NCI-H774 (cell line): ENCODE results near the gene HAUS7.

Source experiments
- DNase-seq: peaks from one replicate; lab custom pipeline; 2025; lab: John Stamatoyannopoulos, UW

Gene HAUS7

GRCh38 chrX:153435845-153436244 is 34.5 kb downstream of the HAUS7 start:
- DNase-seq = no peak

GRCh38 chrX:153434801-153435200 is 35.6 kb downstream of the HAUS7 start:
- DNase-seq = no peak

DNA sequence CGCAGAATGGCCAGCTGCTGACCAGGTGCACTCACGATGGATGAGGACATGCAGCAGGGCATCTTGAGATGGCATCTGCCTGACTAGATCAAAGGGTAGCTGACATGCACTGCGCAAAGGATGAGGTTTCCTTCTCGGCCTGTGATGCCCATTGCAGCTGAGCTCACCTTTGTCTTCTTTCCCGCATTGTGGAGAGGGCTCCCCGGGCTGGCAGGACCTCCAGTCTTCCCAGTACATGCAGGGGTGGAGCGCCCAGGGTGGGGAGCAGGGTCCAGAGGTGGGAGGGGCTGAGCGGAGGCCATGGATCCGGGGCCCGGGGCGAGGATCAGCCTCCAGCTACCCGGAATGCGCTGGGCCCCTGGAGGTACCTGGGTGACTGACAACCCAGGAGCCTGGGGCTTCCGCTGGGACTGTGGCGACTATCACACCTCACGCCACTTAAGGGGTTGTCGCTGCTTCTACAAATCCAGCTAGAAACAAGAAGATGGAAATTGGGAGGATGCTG is 36.5 kb downstream of the HAUS7 start:
- DNase-seq = no peak

DNA sequence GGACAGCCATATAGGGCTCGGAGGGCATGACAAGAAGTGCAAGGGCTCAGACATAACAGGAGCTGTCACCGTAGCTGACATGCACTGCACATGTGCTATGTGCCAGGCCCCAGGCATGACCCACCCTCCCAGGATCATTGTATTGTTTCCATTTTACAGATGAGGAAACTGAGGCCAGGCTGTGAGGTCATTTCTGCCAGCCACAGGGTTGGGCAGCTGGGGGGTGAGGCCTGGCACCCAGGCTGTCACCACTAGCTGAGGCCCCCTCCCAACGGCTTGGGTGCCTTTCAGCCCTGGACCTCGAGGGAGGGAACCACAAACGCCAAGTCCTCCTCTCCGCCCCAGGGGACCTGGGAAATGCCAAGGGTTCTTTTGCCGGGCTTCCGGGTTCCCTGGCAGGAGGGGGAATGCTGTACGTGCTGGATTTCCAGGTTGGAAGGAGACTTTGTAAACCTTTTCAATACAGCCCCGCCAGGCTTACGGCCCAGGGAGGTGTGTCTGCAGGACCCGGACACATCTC is 37.2 kb downstream of the HAUS7 start:
- no peak for DNase-seq

- DNase-seq = no peak
Measured at GRCh38 chrX:153430796-153431195, 39.6 kb downstream of the HAUS7 start.

DNA sequence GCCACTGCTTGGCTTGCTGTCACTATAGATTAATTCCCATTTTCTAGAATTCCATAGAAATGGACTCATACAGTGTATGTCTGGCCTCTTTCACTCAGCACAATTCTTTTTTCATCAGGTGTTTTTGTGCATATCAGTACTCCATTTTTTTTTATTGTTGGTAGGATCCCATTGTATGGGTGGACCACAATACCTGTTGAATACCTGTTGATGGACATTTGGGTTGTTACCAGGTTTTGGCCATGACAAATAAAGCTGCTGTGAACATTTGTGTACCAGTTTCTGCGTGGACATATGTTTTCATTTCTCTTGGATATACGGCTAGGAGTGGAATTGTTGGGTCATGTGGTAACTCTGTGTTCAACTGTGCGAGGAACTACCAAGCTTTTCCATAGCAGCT is 44.2 kb downstream of the HAUS7 start:
- DNase-seq = no peak

GRCh38 chrX:153423652-153424051 is 46.7 kb downstream of the HAUS7 start:
- DNase-seq = no peak

DNA sequence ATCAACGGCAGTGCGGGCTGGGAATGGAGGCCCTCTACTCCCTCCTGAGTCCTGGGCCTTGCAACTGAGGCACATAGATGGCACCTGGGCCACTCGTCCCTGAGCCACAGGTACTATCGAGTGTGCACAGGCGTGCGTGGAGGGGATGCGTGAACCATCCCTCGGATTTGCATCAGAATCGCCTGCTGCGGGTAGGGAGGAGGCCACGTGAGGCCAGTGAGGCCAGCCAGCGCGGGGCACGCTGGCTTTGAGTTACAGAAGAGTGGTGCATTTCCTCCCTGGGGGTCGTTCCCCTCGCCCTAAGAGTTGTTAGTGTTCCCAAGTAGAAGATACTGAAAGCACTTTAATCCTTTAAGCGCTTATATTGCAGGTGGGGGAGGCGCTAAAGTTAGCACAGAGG is 48.5 kb downstream of the HAUS7 start:
- DNase-seq = no peak

DNA sequence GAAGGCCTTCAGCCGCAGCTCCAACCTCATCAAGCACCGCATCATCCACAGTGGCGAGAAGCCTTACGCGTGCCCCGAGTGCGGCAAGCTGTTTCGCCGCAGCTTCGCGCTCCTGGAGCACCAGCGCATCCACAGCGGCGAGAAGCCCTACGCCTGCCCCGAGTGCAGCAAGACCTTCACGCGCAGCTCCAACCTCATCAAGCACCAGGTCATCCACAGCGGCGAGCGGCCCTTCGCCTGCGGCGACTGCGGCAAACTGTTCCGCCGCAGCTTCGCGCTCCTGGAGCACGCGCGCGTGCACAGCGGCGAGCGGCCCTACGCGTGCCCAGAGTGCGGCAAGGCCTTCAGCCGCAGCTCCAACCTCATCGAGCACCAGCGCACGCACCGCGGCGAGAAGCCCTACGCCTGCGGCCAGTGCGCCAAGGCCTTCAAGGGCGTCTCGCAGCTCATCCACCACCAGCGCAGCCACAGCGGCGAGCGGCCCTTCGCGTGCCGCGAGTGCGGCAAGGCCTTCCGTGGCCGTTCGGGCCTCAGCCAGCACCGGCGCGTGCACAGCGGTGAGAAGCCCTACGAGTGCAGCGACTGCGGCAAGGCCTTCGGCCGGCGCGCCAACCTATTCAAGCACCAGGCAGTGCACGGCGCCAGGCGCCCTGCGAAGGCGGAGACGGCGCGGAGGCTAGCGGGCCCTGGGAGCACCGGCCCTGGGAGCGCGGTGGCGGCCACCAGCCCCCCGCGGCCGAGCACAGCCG is 49.4 kb downstream of the HAUS7 start:
- DNase-seq = no peak

GRCh38 chrX:153417637-153418036 is 52.7 kb downstream of the HAUS7 start:
- DNase-seq = no peak

DNA sequence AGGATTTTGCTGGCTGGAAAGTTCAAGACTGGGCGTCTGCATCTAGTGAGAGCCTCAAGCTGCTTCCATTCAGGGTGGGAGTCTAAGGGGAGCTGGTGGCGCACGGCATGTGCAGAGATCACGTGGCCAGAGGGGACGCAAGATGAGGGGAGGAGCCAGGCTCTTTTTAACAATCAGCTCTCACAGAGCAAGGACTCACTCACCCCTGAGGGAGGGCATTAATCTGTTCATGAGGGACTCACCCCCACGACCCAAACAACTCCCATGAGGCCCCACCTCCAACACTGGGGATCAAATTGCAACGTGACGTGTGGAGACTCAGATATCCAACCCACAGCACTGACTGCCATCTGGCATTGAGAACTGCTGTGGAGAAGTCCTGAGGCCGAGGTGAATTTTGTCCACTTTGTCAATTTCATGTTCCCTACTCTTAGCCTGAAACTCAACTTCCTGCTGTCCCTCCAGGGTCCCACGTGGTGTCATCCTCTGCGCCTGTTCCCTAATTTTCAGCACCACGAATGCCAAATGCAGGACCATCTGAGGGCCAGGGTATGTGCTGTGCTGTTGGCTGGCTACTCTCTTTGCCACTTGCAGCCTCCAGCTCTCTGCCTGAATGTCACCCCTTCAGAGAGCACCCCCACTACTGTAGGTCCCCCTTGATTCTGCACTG is 53.5 kb downstream of the HAUS7 start:
- DNase-seq = no peak

GRCh38 chrX:153414856-153415510 is 55.4 kb downstream of the HAUS7 start:
- DNase-seq = no peak

- no peak for DNase-seq
Measured at GRCh38 chrX:153413731-153414130, 56.6 kb downstream of the HAUS7 start.

GRCh38 chrX:153412746-153413720 is 57.3 kb downstream of the HAUS7 start:
- DNase-seq = no peak

DNA sequence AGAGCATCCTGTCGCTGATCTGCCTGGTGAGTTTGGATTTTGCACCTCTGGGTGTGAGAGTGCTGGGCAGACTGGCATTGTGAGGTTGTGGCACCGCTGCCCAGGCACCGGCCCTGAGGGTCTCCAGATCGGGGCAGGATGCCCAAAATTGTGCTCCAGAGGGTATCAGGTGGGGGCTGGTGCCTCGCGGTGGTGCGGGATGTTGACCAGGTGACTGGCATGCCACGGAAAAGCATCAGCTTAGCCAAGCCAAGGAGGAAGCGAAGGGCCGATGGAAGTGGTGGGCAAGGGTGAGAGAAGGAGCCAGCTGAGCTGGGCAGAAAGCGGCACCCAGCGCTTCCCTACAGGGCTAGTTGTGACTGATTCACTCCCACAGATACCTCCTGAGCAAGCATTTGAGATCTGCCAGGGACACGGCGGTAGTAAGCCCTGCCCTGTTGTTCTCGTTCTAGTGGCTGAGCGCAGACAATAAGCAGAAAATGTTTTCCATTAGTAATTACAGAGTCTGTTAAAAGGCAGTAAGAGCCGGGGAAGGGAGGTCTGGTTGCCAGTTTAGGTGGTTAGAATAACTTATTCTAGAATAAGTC is 58.3 kb downstream of the HAUS7 start:
- DNase-seq = no peak

- no peak for DNase-seq
Measured at GRCh38 chrX:153411255-153411987, 59.0 kb downstream of the HAUS7 start, which contains the start of gene ZFP92. Gene ZFP92 (plus strand): TSS chrX:153411472. CDS start chrX:153418323, 6,851 bp downstream.

DNA sequence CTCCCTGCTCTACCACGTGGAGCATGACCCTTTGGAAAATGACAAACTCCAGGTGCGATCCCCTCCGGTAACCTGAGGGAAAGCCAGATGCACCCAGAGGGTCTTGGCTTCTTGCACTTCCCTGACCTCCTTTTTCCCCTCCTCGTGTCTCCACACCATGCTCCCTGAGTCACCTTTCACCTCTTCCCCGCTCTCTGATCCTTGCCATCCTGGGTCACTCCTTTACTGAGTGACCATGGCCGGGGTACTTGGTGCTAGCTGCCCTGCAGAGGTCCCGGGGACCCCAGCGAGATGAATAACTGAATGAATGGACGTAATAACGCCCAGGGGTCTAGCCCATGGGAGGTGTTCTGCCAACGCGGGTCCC is 59.5 kb downstream of the HAUS7 start:
- DNase-seq = no peak

- no peak for DNase-seq
Measured at GRCh38 chrX:153410373-153410772, 60.0 kb downstream of the HAUS7 start.

GRCh38 chrX:153409414-153410101 is 60.8 kb downstream of the HAUS7 start:
- DNase-seq = no peak

DNA sequence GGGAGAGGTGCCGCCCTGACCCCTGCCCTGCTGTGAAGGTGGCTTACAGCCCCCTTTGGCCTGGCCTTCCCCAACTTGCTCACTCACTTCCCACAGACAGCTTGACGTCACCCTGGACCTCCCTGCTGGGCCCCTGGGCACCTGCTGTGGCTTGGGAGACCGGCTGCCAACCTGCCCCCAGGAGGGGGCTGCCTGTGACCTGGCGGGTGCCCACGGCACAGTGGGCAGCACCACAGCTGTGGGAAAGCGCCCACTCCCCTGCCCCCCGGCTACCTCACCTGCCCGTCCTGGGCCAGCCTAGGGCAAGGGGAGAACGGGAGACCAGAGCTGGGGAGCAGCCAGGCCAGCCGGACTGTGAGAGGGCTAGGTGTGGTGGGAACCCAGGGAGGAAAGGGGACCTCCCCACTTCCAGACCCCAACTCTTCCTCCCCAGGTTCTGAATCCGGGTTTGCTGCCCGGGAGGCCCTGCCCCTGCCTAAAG is 61.5 kb downstream of the HAUS7 start:
- DNase-seq = no peak
